ENCODE results near the gene STARD3NL.

The STARD3NL gene

DNA sequence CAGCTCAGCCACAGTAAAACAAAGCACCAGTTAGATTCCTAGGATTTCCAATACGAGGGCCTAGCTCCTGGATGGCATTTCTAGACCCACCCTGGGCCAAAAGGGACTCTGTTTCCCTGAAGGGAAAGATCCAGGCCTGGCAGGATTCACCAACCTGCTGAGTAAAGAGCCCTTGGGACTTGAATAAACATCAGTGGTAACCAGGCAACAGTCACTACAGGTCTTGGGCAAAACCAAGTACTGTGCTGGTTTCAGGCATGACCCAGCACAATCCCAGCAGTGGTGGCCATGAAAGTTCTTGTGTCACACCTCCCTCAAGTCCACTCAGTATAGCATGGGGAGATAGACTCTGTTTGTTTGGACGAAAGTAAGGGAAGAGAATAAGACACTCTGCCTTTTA lies 31.0 kb upstream of the STARD3NL start:
- Histone ChIP-seq H2AFZ (ENCODE audit: low read length) (no peak overlapping the region), H3F3A (ENCODE audit: low read depth) (no peaks in the 10 kb centered on the region), H3K79me2 (ENCODE audit: insufficient read depth, low read length) (no peaks in the 10 kb centered on the region), H3K4me3 (ENCODE audit: low read length, poor library complexity, severe bottlenecking) (no peak overlapping the region), H3K9me2 (replicated peaks; ENCODE audit: low read depth, low read length) (no peaks in the 10 kb centered on the region), H3K9ac (ENCODE audit: low read depth, low read length, poor library complexity, severe bottlenecking) (no peak overlapping the region), H3K4me2 (ENCODE audit: low read depth, low read length, poor library complexity, severe bottlenecking) (no peak overlapping the region), H4K20me1 (ENCODE audit: insufficient read depth, low read length, poor library complexity, severe bottlenecking) (no peaks in the 10 kb centered on the region), H3K27me3 (ENCODE audit: insufficient read depth, low read length, poor library complexity, severe bottlenecking) (no peaks in the 10 kb centered on the region), H3K4me1 (ENCODE audit: insufficient read depth, low read length, poor library complexity, severe bottlenecking) (no peaks in the 10 kb centered on the region), H3K36me3 (ENCODE audit: insufficient read depth, low read length) (no peaks in the 10 kb centered on the region), H3K9me3 (ENCODE audit: insufficient read depth, low read depth, low read length) (no peaks in the 10 kb centered on the region)
- TF ChIP-seq EZH2phosphoT487 (IDR thresholded peaks at IDR 0.05; ENCODE audit: borderline replicate concordance) = no peak
- no peak for TF ChIP-seq CTCF (conservative IDR thresholded peaks at IDR 0.05; ENCODE audit: low read length)

DNA sequence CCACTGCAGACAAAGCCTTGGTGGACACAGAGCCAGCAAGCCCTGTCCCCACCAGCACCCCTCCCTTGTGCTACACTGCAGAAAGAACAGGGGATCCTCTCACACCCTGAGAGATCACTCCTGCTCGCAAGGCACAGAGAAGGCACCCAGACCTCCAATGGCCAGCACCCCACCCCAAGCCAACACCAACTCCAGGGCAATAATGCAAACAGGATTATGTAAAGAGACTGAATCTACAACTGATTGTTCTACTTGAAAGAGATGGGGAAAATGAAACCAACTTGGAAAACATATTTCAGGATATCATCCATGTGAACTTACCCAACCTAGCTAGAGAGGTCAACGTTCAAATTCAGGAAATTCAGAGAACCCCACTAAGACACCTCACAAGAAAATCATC lies 26.5 kb upstream of the STARD3NL start:
- Histone ChIP-seq H3K4me3 (ENCODE audit: low read length, poor library complexity, severe bottlenecking) (no peak overlapping the region), H3K27me3 (ENCODE audit: insufficient read depth, low read length, poor library complexity, severe bottlenecking) (no peaks in the 10 kb centered on the region), H3K9me2 (replicated peaks; ENCODE audit: low read depth, low read length) (no peaks in the 10 kb centered on the region), H2AFZ (ENCODE audit: low read length) (no peak overlapping the region), H3K4me1 (ENCODE audit: insufficient read depth, low read length, poor library complexity, severe bottlenecking) (no peaks in the 10 kb centered on the region), H3K9me3 (ENCODE audit: insufficient read depth, low read depth, low read length) (no peaks in the 10 kb centered on the region), H4K20me1 (ENCODE audit: insufficient read depth, low read length, poor library complexity, severe bottlenecking) (no peaks in the 10 kb centered on the region), H3K79me2 (ENCODE audit: insufficient read depth, low read length) (no peaks in the 10 kb centered on the region), H3K9ac (ENCODE audit: low read depth, low read length, poor library complexity, severe bottlenecking) (no peak overlapping the region), H3K36me3 (ENCODE audit: insufficient read depth, low read length) (no peaks in the 10 kb centered on the region), H3F3A (ENCODE audit: low read depth) (no peaks in the 10 kb centered on the region), H3K4me2 (ENCODE audit: low read depth, low read length, poor library complexity, severe bottlenecking) (no peak overlapping the region)
- TF ChIP-seq EZH2phosphoT487 (IDR thresholded peaks at IDR 0.05; ENCODE audit: borderline replicate concordance) (no peak), CTCF (conservative IDR thresholded peaks at IDR 0.05; ENCODE audit: low read length) (no peak)

- no peak for TF ChIP-seq CTCF (conservative IDR thresholded peaks at IDR 0.05; ENCODE audit: low read length)
- no peak for TF ChIP-seq EZH2phosphoT487 (IDR thresholded peaks at IDR 0.05; ENCODE audit: borderline replicate concordance)
- Histone ChIP-seq H3K27me3 (ENCODE audit: insufficient read depth, low read length, poor library complexity, severe bottlenecking) (no peaks in the 10 kb centered on the region), H3F3A (ENCODE audit: low read depth) (no peaks in the 10 kb centered on the region), H3K9me2 (replicated peaks; ENCODE audit: low read depth, low read length) (no peaks in the 10 kb centered on the region), H3K79me2 (ENCODE audit: insufficient read depth, low read length) (no peaks in the 10 kb centered on the region), H3K4me1 (ENCODE audit: insufficient read depth, low read length, poor library complexity, severe bottlenecking) (no peaks in the 10 kb centered on the region), H2AFZ (ENCODE audit: low read length) (no peak overlapping the region), H3K4me3 (ENCODE audit: low read length, poor library complexity, severe bottlenecking) (no peak overlapping the region), H4K20me1 (ENCODE audit: insufficient read depth, low read length, poor library complexity, severe bottlenecking) (no peaks in the 10 kb centered on the region), H3K9ac (ENCODE audit: low read depth, low read length, poor library complexity, severe bottlenecking) (no peak overlapping the region), H3K9me3 (ENCODE audit: insufficient read depth, low read depth, low read length) (no peaks in the 10 kb centered on the region), H3K4me2 (ENCODE audit: low read depth, low read length, poor library complexity, severe bottlenecking) (no peak overlapping the region), H3K36me3 (ENCODE audit: insufficient read depth, low read length) (no peaks in the 10 kb centered on the region)
Measured at GRCh38 chr7:38153515-38153914, 24.5 kb upstream of the STARD3NL start.
